ENCODE results near the gene URB1. TPM values are rescaled to one million over a fixed set of nuclear protein-coding genes. Genes with fewer than 3 reads are reported as not detected.

URB1 gene
- total and polyA plus RNA-seq, 2 experiments from 2014 or later: 7.7 to 44.1 TPM

GRCh38 chr21:32426066-32426465 is 33.3 kb upstream of the URB1 start:
- H3K9me3 Mint-ChIP-seq: peaks cover 27% of the 10 kb centered on the region
- Histone ChIP-seq H3F3A (replicated peaks; ENCODE audit: low read depth) (no peaks in the 10 kb centered on the region), H4K20me1 (replicated peaks; ENCODE audit: insufficient read depth) (no peaks in the 10 kb centered on the region), H3K79me2 (replicated peaks; ENCODE audit: insufficient read depth) (no peaks in the 10 kb centered on the region), H3K27me3 (ENCODE audit: insufficient read depth) (no peaks in the 10 kb centered on the region), H3K36me3 (ENCODE audit: insufficient read depth) (no peaks in the 10 kb centered on the region), H3K9me2 (ENCODE audit: insufficient read depth) (no peaks in the 10 kb centered on the region), H3K4me3 (no peak overlapping the region), H3K4me2 (no peak overlapping the region), H3K27ac (ENCODE audit: low read depth) (no peak overlapping the region), H3K4me1 (ENCODE audit: insufficient read depth) (peaks cover 13% of the 10 kb centered on the region), H2AFZ (no peak overlapping the region)
- no peak overlapping the region; the same call in 1 of the 2 replicates for H3K27ac Mint-ChIP-seq
- ATAC-seq (no peak), DNase-seq (ENCODE audit: low spot score) (no peak)
- peaks cover 13% of the 10 kb centered on the region for H3K4me1 Mint-ChIP-seq
- no peak overlapping the region for H3K4me3 Mint-ChIP-seq
- no peak for TF ChIP-seq ZNF462 (CRISPR knock-in tag; IDR thresholded peaks at IDR 0.05)
- no peak for TF ChIP-seq POLR2AphosphoS5 (IDR thresholded peaks at IDR 0.05; ENCODE audit: low read depth)
- no peak for TF ChIP-seq REST (IDR thresholded peaks at IDR 0.05; ENCODE audit: unreplicated experiment)
- TF ChIP-seq STAT1 (IDR thresholded peaks at IDR 0.05; ENCODE audit: unreplicated experiment): no peak
- peaks cover 16% of the 10 kb centered on the region for H3K36me3 Mint-ChIP-seq (ENCODE audit: low read depth)
- peaks cover 3% of the 10 kb centered on the region for H3K27me3 Mint-ChIP-seq (ENCODE audit: insufficient read depth, low read depth, poor library complexity)
